OCI-LY7 (cell line): Measurements from ENCODE around the gene C14orf39. TPM values are rescaled to one million over a fixed set of nuclear protein-coding genes. Genes with fewer than 3 reads are reported as not detected.

Source experiments
- BruUV-seq: library from RNA; stranded (reverse); fragments of 400-500 nt; replicated peaks from 2 replicates; lab custom pipeline; 2021; lab: Mats Ljungman, UMichigan
- CTCF ChIA-PET: fragments of 300-600 bp; sonication (Branson Sonifier 250); formaldehyde crosslinking; loops from one replicate; lab custom pipeline; 2022; ENCODE audit warnings: antibody characterized with exemption; ENCODE audit not compliant: unreplicated experiment; lab: Charles Lee
- POLR2A ChIA-PET: fragments of 300-600 bp; sonication (Branson Sonifier 250); formaldehyde crosslinking; loops from one replicate; lab custom pipeline; 2022; ENCODE audit warnings: antibody characterized with exemption; lab: Charles Lee
- DNase-seq: peaks from one replicate; pipeline ENCODE4 v3.0.0-alpha.2; 2015; ENCODE audit warnings: low spot score
- H2AFZ ChIP-seq: fragments of 200-600 bp; sonication (generic), shearing (Covaris generic); 2 replicates; pipeline ENCODE4 v1.6.1; 2014; ENCODE audit warnings: mild to moderate bottlenecking, antibody characterized with exemption, low read length, moderate library complexity
- H3K27ac ChIP-seq: fragments of 200-600 bp; sonication (generic); 2 replicates; pipeline ENCODE4 v1.5.1; 2014; ENCODE audit warnings: mixed run types, low read depth, mild to moderate bottlenecking, moderate library complexity, low read length, inconsistent platforms; ENCODE audit not compliant: poor library complexity, severe bottlenecking
- H3K36me3 ChIP-seq: fragments of 200-600 bp; sonication (generic); 2 replicates; pipeline ENCODE4 v1.6.1; 2014; ENCODE audit warnings: mild to moderate bottlenecking, antibody characterized with exemption, low read length, moderate library complexity, mixed read lengths; ENCODE audit not compliant: insufficient read depth
- H3K4me1 ChIP-seq: fragments of 200-600 bp; sonication (generic); 2 replicates; pipeline ENCODE4 v1.5.1; 2014; ENCODE audit warnings: mild to moderate bottlenecking, low read length; ENCODE audit not compliant: insufficient read depth, poor library complexity, severe bottlenecking
- H3K4me2 ChIP-seq: fragments of 200-600 bp; sonication (generic); 2 replicates; pipeline ENCODE4 v1.6.1; 2014; ENCODE audit warnings: mild to moderate bottlenecking, low read length
- H3K4me3 ChIP-seq: fragments of 200-600 bp; sonication (generic); 2 replicates; pipeline ENCODE4 v1.5.1; 2014; ENCODE audit warnings: mild to moderate bottlenecking, low read depth, low read length; ENCODE audit not compliant: poor library complexity, severe bottlenecking
- H3K79me2 ChIP-seq: fragments of 200-600 bp; sonication (generic); 2 replicates; pipeline ENCODE4 v1.6.1; 2016; ENCODE audit warnings: low read depth, mild to moderate bottlenecking, low read length, moderate library complexity, mixed read lengths; ENCODE audit not compliant: insufficient read depth
- H3K9me2 ChIP-seq: fragments of 200-600 bp; sonication (generic); 2 replicates; pipeline ENCODE4 v1.6.1; 2016; ENCODE audit warnings: mild to moderate bottlenecking, low read length, mixed read lengths; ENCODE audit not compliant: insufficient read depth
- H3K9me3 ChIP-seq: fragments of 200-600 bp; sonication (generic); 2 replicates; pipeline ENCODE4 v1.6.1; 2014; ENCODE audit warnings: mild to moderate bottlenecking, mixed run types, low read length, mixed read lengths
- H4K20me1 ChIP-seq: fragments of 200-600 bp; sonication (generic); 2 replicates; pipeline ENCODE4 v1.6.1; 2014; ENCODE audit warnings: mild to moderate bottlenecking, antibody characterized with exemption, low read length, moderate library complexity, mixed read lengths; ENCODE audit not compliant: insufficient read depth
- EZH2phosphoT487 ChIP-seq: fragments of 200-600 bp; sonication (generic); IDR thresholded peaks from 2 replicates; pipeline ENCODE4 v1.6.1; 2018; ENCODE audit warnings: low read depth, borderline replicate concordance, mild to moderate bottlenecking, mixed run types, antibody characterized with exemption, low read length, moderate library complexity, mixed read lengths
- intact Hi-C: fragments of 100-400 bp; cut with micrococcal nuclease; formaldehyde crosslinking; loops from one replicate; pipeline ENCODE4 v1.10.0; 2022; ENCODE audit not compliant: unreplicated experiment
- total RNA-seq, 2 experiments: library from RNA; depleted of rRNA in 1 of 2; stranded (reverse); fragments of >200 nt in 1 of 2; shearing (Covaris generic) in 1 of 2; gene quantifications; 2 replicates each; pipeline ENCODE4 v1.2.3, GENCODE V29; 2014 to 2022
- TF ChIP-seq, protein P1 (sequence below): fragments of 200-600 bp; sonication (generic); conservative IDR thresholded peaks from 2 replicates; pipeline ENCODE4 v1.5.1; 2014; ENCODE audit warnings: mild to moderate bottlenecking, antibody characterized with exemption, low read length, moderate library complexity, mixed read lengths

C14orf39 gene
- total RNA-seq, 2 experiments from 2014 or later, result not detected

GRCh38 chr14:60510951-60511599 lies 25.2 kb upstream of the C14orf39 start:
- Histone ChIP-seq H3K36me3 (no peaks in the 10 kb centered on the region), H3K4me1 (no peaks in the 10 kb centered on the region), H3K4me2 (no peak overlapping the region), H3K9me2 (no peaks in the 10 kb centered on the region), H3K9me3 (no peaks in the 10 kb centered on the region), H4K20me1 (no peaks in the 10 kb centered on the region), H2AFZ (no peak overlapping the region), H3K27ac (no peak overlapping the region), H3K4me3 (no peak overlapping the region), H3K79me2 (no peaks in the 10 kb centered on the region)
- ChIA-PET POLR2A (no interaction called here), CTCF (no interaction called here)
- DNase-seq, result no peak
- intact Hi-C loops, result no loop called here
- BruUV-seq, result no TSS peak
- TF ChIP-seq, protein P1, sequence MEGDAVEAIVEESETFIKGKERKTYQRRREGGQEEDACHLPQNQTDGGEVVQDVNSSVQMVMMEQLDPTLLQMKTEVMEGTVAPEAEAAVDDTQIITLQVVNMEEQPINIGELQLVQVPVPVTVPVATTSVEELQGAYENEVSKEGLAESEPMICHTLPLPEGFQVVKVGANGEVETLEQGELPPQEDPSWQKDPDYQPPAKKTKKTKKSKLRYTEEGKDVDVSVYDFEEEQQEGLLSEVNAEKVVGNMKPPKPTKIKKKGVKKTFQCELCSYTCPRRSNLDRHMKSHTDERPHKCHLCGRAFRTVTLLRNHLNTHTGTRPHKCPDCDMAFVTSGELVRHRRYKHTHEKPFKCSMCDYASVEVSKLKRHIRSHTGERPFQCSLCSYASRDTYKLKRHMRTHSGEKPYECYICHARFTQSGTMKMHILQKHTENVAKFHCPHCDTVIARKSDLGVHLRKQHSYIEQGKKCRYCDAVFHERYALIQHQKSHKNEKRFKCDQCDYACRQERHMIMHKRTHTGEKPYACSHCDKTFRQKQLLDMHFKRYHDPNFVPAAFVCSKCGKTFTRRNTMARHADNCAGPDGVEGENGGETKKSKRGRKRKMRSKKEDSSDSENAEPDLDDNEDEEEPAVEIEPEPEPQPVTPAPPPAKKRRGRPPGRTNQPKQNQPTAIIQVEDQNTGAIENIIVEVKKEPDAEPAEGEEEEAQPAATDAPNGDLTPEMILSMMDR, result no peak
- TF ChIP-seq EZH2phosphoT487, result no peak

DNA sequence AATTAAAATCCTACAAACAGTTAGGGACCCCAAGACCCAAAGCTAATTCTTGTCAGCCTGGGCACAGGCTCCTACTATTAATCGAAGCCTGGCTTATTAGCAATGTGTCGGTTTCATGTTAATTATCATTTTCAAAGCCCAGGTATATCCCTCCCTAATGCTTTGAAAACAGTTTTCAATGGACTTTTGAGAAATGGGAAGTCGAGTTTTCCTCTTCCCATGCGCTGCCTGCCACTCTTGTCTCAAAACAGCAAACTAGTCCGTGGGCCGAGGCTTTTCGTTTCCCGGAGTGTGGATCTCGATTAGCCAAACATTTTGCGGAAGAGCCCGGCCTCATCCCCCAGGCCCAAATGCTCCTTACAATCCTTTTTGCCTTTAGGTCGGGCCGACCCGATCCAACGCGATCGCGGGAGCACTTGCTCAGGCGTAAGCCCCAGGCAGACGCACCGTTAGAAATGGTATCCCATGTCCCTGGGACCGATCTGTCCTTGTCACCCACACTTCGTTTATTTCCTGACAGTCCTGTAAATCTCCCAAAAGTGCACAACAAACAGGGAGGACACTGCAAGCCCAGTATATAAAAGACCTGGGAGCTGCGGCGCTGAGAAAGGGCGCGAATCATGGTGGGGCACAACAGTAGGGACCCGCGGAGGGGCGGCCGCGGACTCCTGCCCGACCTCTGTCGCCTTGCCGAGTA lies 24.5 kb upstream of the C14orf39 start:
- DNase-seq, result no peak
- BruUV-seq, result no TSS peak
- ChIA-PET CTCF (no interaction called here), POLR2A (interaction anchor here (0.9 kb wide), 1 partner anchor 11 kb away, joined by 3 read pairs; no protein-coding TSS in a partner anchor)
- Histone ChIP-seq H3K4me1 (no peaks in the 10 kb centered on the region), H3K4me2 (no peak overlapping the region), H3K4me3 (no peak overlapping the region), H3K9me3 (no peaks in the 10 kb centered on the region), H2AFZ (no peak overlapping the region), H3K9me2 (no peaks in the 10 kb centered on the region), H4K20me1 (no peaks in the 10 kb centered on the region), H3K27ac (no peak overlapping the region), H3K36me3 (no peaks in the 10 kb centered on the region), H3K79me2 (no peaks in the 10 kb centered on the region)
- TF ChIP-seq, protein P1, result no peak
- TF ChIP-seq EZH2phosphoT487, result no peak
- intact Hi-C loops, result no loop called here
